GM10266 (cell line): Measurements from ENCODE around the gene OBSCN.
"Not testable (repeated sequence)": the region's sequence is repeated elsewhere in the genome, so short reads cannot be mapped to it uniquely, and the experiment has no call there.

ENCODE experiments used
- DNase-seq: peaks from one replicate; pipeline ENCODE4 v3.0.0; 2012; ENCODE audit errors: extremely low spot score
- CTCF ChIP-seq: IDR thresholded peaks from 2 replicates; pipeline ENCODE4 v1.5.1; 2012; ENCODE audit warnings: mild to moderate bottlenecking, low read depth; ENCODE audit not compliant: control insufficient read depth, insufficient read depth; ENCODE audit errors: missing control alignments

OBSCN gene

GRCh38 chr1:228238007-228238406 is 30.2 kb downstream of the OBSCN start:
- no peak for TF ChIP-seq CTCF
- DNase-seq: no peak

GRCh38 chr1:228238461-228238860 is 30.6 kb downstream of the OBSCN start:
- DNase-seq: no peak
- no peak for TF ChIP-seq CTCF

- TF ChIP-seq CTCF: no peak
- no peak for DNase-seq
Observed at GRCh38 chr1:228240411-228241240, 32.8 kb downstream of the OBSCN start.

GRCh38 chr1:228241259-228241658 is 33.4 kb downstream of the OBSCN start:
- no peak for DNase-seq
- TF ChIP-seq CTCF: no peak

GRCh38 chr1:228242409-228242808 is 34.6 kb downstream of the OBSCN start:
- DNase-seq: no peak
- TF ChIP-seq CTCF: no peak

- DNase-seq: no peak
- TF ChIP-seq CTCF: no peak
Observed at GRCh38 chr1:228243093-228243492, 35.2 kb downstream of the OBSCN start.

GRCh38 chr1:228243989-228244388 is 36.1 kb downstream of the OBSCN start:
- DNase-seq: not testable (repeated sequence)
